NCI-H2081 (cell line): ENCODE measurements around the gene GAK.
A peak's percentile ranks its signal among the peaks of the same experiment; 100 is the strongest.
"Not testable (repeated sequence)": the region's sequence is repeated elsewhere in the genome, so short reads cannot be mapped to it uniquely, and the experiment has no call there.

Experiments used
- DNase-seq, 2 experiments: peaks; one replicate each; lab custom pipeline; 2025; lab: John Stamatoyannopoulos, UW

GAK gene

GRCh38 chr4:952881-953573, 20.9 kb upstream of the GAK start:
- DNase-seq = no peak

GRCh38 chr4:951594-952468, 19.7 kb upstream of the GAK start:
- no peak for DNase-seq

DNA sequence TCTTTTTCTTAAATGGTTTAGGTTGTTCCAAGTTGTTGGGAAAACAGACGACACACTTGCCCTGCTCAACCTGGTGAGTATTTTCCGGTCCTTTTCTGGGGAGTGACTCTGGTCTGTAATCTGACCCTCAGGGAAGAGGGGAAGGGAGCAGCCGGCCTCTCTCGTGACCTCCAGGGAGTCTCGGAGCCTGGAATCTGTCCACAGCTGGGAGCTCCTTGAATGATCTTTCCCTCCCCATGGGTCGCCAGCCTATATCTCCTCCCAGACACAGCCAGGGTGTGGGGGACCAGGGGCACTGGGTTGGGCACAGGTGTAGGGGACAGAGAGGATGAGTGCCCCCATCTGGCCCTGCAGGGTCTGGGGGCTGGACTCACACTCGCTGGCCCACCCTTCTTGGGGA, 19.1 kb upstream of the GAK start:
- DNase-seq = no peak

DNA sequence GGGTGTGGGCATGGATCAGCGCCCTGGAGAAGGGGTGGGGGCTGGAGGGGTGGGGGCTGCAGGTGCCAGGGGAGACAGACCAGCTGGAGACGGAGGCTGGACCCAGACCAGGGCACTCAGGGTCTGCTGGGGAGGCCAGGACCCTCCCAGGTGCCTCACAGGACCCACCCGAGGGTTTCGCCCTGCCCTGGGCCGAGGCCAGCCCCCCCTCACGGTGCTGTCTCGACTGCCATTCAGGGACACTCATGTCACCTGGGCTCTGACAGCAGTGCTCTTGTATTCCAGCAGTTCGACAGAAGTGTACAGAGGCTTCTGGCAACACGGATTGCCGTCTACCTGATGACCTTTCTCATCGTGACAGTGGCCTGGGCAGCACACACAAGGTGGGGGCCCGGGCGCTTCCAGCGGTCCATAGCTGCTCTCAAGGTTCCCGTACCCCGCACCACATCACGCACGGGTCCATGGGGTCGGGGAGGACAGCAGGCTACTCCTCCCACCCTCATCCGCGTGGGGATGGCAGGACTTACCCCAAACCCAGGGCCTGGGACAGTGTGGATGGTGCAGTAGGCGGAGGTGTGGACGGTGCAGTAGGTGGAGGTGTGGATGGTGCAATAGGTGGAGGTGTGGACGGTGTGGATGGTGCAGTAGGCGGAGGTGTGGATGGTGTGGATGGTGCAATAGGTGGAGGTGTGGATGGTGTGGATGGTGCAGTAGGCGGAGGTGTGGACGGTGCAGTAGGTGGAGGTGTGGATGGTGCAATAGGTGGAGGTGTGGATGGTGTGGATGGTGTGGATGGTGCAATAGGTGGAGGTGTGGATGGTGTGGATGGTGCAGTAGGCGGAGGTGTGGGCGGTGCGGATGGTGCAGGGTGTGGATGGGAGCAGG, 18.3 kb upstream of the GAK start:
- DNase-seq = no peak

- DNase-seq = no peak
Measured at GRCh38 chr4:949656-950055, 17.5 kb upstream of the GAK start.

DNA sequence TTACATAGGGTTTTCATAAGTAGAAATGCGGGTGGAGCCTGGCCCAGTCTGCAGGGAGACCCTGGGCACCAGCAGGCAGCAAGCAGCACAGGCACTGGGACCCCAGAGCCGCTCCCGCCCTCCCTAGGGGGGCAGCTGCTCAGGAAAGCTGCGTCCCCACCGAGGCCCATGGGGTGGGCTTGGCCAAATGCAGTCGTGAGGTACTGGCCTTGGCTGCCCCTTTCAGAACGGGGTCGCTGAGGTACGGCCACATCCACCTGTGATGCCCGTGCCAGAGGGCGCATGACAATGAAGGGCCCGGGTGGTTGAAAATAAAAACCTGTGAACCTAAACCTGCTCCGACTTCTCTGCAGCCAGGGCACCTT, 16.8 kb upstream of the GAK start:
- no peak for DNase-seq

GRCh38 chr4:948101-948935, 16.2 kb upstream of the GAK start:
- DNase-seq = no peak

DNA sequence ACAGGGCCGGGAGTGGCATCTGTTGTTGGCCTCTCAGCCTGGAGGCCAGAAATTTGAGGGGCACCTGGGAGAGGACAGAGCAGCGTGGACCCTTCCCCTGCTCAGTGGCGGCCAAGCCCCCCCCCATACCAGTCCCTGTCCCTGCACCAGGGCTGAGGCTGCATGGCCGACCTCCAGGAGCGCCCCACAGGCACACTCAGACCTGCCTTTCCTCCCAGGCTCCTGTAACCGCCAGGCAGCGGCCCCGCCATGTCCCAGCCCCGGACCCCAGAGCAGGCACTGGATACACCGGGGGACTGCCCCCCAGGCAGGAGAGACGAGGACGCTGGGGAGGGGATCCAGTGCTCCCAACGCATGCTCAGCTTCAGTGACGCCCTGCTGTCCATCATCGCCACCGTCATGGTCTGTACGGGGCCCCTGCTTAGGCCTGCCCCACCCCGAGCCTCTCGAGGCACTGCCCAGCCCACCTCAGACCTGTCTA, 15.4 kb upstream of the GAK start:
- no peak for DNase-seq

DNA sequence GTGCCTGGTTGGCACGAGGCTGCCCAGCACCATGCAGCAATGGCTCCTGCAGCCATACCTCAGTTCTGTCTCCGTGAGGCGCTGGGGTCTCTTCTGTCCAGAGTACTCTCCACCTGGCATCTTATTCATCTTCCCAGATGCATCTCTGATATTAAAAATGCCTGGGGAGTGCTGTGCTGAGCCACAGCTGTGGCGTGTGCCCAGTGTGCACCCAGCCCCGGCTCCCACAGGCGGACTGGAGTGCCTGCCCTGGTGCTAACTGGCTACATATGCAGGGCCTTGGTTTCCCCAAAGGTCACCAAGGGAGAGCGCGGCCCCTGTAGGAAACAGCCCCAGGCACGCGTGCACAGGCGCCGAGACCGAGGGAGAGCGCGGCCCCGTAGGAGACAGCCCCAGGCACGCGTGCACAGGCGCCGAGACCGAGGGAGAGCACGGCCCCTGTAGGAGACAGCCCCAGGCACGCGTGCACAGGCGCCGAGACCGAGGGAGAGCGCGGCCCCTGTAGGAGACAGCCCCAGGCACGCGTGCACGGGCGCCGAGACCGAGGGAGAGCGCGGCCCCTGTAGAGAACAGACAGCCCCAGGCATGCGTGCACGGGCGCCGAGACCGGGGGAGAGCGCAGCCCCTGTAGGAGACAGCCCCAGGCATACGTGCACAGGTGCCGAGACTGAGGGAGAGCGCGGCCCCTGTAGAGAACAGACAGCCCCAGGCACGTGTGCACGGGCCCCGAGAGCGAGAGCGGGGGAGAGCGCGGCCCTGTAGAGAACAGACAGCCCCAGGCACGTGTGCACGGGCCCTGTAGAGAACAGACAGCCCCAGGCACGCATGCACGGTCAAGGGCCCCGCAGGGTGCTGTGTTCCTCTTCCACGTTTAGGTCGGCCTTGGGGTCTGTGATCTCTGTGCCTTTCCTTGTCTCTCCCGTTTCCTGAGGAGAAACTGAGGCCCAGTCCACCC, 14.7 kb upstream of the GAK start:
- DNase-seq = no peak

DNA sequence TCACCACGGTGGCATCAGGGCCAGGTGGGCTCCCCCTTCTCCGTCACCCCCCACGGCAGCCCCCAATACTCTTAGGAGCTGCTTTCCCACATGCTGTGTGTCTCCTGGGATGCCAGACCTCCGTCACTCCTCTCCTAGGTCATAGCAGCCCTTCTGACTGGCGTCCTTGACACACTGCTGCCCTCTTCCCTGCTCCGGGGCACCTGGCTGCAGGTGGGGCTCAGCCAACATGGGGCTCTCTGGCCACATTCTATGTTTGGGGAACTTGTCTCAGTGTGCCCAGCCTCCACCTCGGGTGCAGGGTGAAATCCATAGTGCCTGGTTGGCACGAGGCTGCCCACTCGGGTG, 14.0 kb upstream of the GAK start:
- no peak for DNase-seq

DNA sequence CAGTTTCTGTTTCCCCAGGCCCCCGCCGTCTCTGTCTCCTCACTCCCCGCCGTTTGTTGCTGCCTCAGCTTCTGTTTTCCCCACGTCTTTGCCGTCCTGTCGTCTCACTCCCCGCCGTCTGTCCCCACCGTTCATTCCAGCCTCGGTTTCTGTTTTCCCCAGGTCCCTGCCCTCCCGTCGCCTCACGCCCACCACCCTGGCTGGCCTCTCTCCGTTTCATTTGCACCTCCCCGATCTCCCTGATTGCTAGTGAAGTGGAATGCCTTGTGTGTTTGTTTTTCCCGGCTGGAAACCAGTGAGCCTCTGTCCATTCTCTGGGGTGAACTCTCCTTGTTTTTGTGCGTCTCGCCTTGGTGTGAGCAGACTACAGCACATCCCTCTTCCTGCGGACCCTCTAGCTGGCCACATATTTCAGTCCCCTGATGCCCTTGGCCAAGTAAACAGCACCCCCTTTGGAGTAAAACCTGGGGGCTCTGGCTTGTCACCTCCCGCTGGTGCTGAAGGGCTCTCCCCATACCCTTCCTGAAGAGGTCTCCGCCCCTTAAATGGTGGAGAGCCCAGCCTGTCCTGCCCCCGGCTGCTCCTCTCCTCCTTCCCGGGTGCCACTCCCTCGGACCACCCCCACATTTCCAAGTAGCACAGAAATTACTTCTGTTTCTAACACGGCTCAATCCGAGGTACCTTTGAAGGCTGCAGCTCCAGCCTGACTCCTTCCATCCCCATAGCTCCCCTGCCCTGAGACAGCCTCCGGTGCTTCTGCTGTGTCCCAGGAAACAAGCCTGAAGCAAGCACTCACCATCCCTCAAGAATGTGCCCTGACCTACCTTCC, 13.4 kb upstream of the GAK start:
- no peak for DNase-seq

DNA sequence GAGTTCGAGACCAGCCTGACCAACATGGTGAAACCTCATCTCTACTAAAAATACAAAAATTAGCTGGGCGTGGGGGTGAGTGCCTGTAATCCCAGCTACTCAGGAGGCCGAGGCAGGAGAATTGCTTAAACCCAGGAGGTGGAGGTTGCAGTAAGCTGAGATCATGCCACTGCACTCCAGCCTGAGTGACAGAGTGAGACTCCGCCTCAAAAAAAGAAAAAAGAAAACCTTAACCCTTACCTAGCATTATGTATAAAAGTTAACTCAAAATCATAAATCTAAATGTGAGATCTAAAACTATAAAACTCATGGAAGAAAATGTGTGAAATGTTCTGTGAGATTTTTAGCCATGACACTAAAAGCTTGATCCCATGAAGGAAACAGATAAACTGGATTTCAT, 7.4 kb upstream of the GAK start:
- not testable (repeated sequence) for DNase-seq

DNA sequence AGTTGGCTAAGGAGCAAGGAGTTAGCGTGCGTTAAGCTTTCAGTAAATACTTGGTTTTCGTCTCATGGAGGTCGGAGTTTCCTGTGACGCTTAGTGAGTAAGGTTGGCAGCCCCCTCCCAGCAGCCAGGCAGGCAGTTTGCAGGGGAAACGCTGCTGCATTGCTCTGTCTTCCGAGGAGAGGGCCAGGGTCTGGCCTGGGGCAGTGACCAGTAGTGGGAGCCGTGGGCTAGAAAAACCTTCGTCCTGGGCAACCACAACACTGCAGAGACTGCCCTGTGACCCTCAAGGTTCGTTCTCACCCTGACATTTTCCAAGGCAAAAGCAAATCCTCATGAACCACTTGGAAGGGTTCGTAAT, 576 bp upstream of the GAK start:
- peak in 1 of 2 experiments; percentile 39 for DNase-seq

DNA sequence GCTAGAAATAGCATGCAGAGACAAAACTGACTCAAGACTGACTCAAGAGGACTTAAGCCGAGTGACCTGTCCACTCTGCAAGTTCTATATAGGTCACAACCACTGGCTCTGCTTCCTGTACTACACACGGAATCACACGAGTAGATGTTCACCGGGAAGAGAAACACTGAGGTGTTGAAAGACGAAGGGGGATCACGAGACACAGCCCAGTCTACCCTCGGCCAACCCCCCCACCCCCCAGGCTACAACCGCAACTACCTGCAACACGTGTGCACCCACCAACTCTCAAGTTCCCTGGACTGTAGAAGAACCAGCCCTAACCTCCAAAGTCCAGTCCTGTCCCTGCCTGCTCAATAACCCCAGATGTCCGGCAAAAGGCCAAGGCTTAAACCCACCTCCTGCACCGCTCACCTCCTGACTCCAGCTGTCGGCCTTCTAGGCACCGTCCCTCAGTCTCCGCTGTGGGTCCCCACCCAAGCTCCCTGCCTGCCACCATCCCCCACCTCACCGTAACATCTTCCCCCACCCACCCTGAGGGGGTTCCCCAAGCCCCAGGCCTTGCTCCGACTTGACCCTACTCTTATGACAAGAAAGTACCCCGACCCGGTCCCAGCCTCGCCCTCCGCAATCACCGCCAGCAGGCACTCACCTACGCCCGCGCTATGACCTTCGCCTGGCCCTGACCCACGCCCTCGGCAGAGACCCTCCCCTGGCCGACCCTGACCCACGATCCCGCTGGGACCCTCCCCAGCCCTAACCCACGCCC, 739 bp downstream of the GAK start:
- DNase-seq = no peak

DNA sequence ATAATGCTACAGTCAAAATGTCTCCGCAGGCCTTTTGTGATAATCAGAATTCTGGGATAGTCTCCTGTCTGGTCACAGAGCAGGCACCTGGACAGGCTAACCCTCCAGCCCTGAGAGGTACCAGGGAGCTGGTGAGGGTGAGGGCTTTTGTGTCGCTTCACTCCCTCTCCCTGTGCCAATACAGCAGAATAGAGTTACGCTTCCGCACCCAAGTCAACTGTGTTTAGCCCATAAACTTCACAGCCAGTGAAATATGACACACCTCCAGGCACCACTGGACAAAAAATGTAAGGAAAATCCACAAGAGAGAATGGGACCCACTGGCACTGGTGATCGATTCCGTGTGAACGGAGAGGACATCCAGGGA, 1.3 kb downstream of the GAK start:
- DNase-seq = no peak

DNA sequence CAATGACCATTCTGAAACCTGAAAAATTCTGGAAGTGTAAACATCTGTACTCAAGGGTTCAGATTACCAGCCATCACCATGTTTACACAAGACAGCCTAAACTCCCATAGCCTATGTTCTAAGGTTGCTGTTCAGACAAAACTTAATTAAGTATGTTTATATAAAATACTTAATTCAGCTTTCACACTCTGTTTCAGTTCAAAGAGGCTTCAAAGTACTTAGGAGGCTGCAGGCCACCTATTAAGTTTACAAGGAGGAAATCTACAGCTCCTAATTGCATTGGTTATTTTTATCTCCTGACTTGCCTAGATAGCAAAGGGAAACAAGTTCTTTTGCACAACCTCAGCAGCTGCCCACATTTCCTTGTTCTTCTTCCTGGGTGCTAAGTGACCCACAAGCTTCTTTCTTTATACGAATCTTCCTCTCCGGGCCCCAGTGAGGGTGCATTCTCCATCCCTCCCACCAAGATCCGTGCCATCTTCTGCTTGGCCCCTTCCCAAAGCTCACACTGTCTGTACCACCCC, 2.0 kb downstream of the GAK start:
- no peak for DNase-seq

GRCh38 chr4:929096-929765, 2.9 kb downstream of the GAK start:
- DNase-seq = no peak

GRCh38 chr4:927566-927965, 4.5 kb downstream of the GAK start:
- not testable (repeated sequence) for DNase-seq
